Thyroid gland (tissue), 4 donors: ENCODE measurements around the gene PGAP2. TPM values are rescaled to one million over a fixed set of nuclear protein-coding genes. Genes with fewer than 3 reads are reported as not detected.

ENCODE experiments used
- DNase-seq, 2 donors: peaks; one replicate each; pipeline ENCODE4 v3.0.0-alpha.2; 2019
- H3K27ac ChIP-seq, 3 donors: fragments of 200-600 bp; sonication (generic); 1 replicate in 2 of 3; 2 replicates in 1 of 3; pipeline ENCODE4 v1.5.1; 2016 to 2019; ENCODE audit warnings: mild to moderate bottlenecking in 1 of 3, moderate library complexity in 1 of 3
- H3K27me3 ChIP-seq: fragments of 200-600 bp; sonication (generic); one replicate; pipeline ENCODE4 v1.5.1; 2019
- H3K36me3 ChIP-seq, 2 donors: fragments of 200-600 bp; sonication (generic); one replicate each; pipeline ENCODE4 v1.5.1; 2016 to 2019
- H3K4me1 ChIP-seq, 2 donors: fragments of 200-600 bp; sonication (generic); one replicate each; pipeline ENCODE4 v1.5.1; 2017 to 2019
- H3K4me3 ChIP-seq, 3 donors: fragments of 200-600 bp; sonication (generic); replicated peaks in 1 of 3; 1 replicate in 2 of 3; 2 replicates in 1 of 3; pipeline ENCODE4 v1.5.1; 2016; ENCODE audit warnings: mild to moderate bottlenecking in 1 of 3
- H3K9me3 ChIP-seq: fragments of 200-600 bp; sonication (generic); one replicate; pipeline ENCODE4 v1.5.1; 2017
- CTCF ChIP-seq, 6 experiments: fragments of 200-600 bp in 3 of 6; fragments of 450-650 bp in 3 of 6; sonication (generic) in 3 of 6; IDR thresholded peaks; one replicate each; pipeline ENCODE4 v1.5.1; 2016 to 2019; ENCODE audit warnings: antibody characterized with exemption in 6 of 6, mild to moderate bottlenecking in 2 of 6, inconsistent platforms in 1 of 6, moderate library complexity in 1 of 6
- POLR2A ChIP-seq, 2 donors: fragments of 450-650 bp; IDR thresholded peaks; one replicate each; pipeline ENCODE4 v1.6.1; 2017; ENCODE audit warnings: antibody characterized with exemption in 2 of 2, mild to moderate bottlenecking in 2 of 2, moderate library complexity in 1 of 2
- WGBS, 2 donors: methylation state at CpG; one replicate each; pipeline ENCODE4 v1.1.5; 2017; 5-methylcytosine and 5-hydroxymethylcytosine counted together
- intact Hi-C: fragments of 100-400 bp; cut with DNase I; formaldehyde crosslinking; loops from one replicate; pipeline ENCODE4 v1.15.1; 2023
- total RNA-seq, 4 donors: library from RNA; depleted of rRNA; stranded (reverse); fragments of >200 nt; gene quantifications; one replicate each; pipeline ENCODE4 v1.2.3, GENCODE V29; 2016

Gene PGAP2
- total RNA-seq, 4 donors from 2014 or later, result 24.6 to 36.5 (median 30.5) TPM

GRCh38 chr11:3835751-3836150 is 27.4 kb downstream of the PGAP2 start:
- H3K9me3 ChIP-seq, result no peaks in the 10 kb centered on the region
- H3K36me3 ChIP-seq, result no peaks in the 10 kb centered on the region
- H3K4me3 ChIP-seq, result no peak overlapping the region
- H3K4me1 ChIP-seq, result peaks cover 0 to 38% of the 10 kb centered on the region in 2 donors
- WGBS, 2 donors, result 79 to 80% methylated on average over 4 of the region's 4 CpGs
- no peaks in the 10 kb centered on the region for H3K27me3 ChIP-seq
- no peak for TF ChIP-seq CTCF (IDR thresholded peaks at IDR 0.05)
- no peak for DNase-seq
- H3K27ac ChIP-seq, result no peak overlapping the region
- intact Hi-C loops, result no loop called here

GRCh38 chr11:3836903-3837302 is 28.5 kb downstream of the PGAP2 start:
- no peaks in the 10 kb centered on the region for H3K9me3 ChIP-seq
- no peak for DNase-seq
- no peaks in the 10 kb centered on the region for H3K27me3 ChIP-seq
- H3K27ac ChIP-seq, result no peak overlapping the region
- TF ChIP-seq CTCF (IDR thresholded peaks at IDR 0.05) (no peak), POLR2A (IDR thresholded peaks at IDR 0.05) (no peak)
- H3K36me3 ChIP-seq, result no peaks in the 10 kb centered on the region
- H3K4me1 ChIP-seq, result peaks cover 0 to 40% of the 10 kb centered on the region in 2 donors
- intact Hi-C loops, result no loop called here
- H3K4me3 ChIP-seq, result no peak overlapping the region
- WGBS, 2 donors, result 73 to 81% methylated on average over 3 to 5 of the region's 5 CpGs

DNA sequence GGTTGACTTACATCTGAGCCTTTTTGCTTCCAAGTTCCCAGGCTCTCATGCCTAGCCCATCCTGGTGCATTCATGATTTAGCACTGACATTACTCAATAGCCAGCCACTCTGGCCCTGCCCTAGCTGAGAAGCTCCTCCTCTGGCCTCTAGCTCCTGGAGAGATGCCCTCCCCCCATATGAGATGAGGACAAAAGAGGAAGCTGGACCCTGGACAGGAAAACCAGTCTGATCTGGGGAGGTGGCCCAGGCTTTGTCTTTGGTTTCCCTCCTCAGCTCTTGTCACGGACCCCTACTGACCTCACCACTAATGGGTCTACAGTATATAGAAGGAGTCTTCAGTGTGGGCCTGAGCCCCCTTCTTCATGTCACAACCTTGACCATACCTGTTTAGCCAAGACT is 29.4 kb downstream of the PGAP2 start:
- Histone ChIP-seq H3K27me3 (no peaks in the 10 kb centered on the region), H3K4me1 (peaks cover 0 to 38% of the 10 kb centered on the region in 2 donors), H3K36me3 (no peaks in the 10 kb centered on the region), H3K4me3 (no peak overlapping the region), H3K9me3 (no peaks in the 10 kb centered on the region), H3K27ac (no peak overlapping the region)
- DNase-seq, result no peak
- intact Hi-C loops, result no loop called here
- WGBS, 2 donors, result 67 to 68% methylated on average over 1 of the region's 1 CpG
- TF ChIP-seq CTCF (IDR thresholded peaks at IDR 0.05) (no peak), POLR2A (IDR thresholded peaks at IDR 0.05) (no peak)

- no peak for DNase-seq
- H3K27ac ChIP-seq, result no peak overlapping the region
- H3K36me3 ChIP-seq, result no peaks in the 10 kb centered on the region
- 85 to 90% methylated on average over 2 of the region's 2 CpGs for WGBS, 2 donors
- intact Hi-C loops, result no loop called here
- no peaks in the 10 kb centered on the region for H3K27me3 ChIP-seq
- H3K9me3 ChIP-seq, result no peaks in the 10 kb centered on the region
- TF ChIP-seq CTCF (IDR thresholded peaks at IDR 0.05) (no peak), POLR2A (IDR thresholded peaks at IDR 0.05) (no peak)
- H3K4me1 ChIP-seq, result peaks cover 0 to 32% of the 10 kb centered on the region in 2 donors
- no peak overlapping the region for H3K4me3 ChIP-seq
These were observed 30.1 kb downstream of the PGAP2 start for GRCh38 chr11:3838504-3838903.

DNA sequence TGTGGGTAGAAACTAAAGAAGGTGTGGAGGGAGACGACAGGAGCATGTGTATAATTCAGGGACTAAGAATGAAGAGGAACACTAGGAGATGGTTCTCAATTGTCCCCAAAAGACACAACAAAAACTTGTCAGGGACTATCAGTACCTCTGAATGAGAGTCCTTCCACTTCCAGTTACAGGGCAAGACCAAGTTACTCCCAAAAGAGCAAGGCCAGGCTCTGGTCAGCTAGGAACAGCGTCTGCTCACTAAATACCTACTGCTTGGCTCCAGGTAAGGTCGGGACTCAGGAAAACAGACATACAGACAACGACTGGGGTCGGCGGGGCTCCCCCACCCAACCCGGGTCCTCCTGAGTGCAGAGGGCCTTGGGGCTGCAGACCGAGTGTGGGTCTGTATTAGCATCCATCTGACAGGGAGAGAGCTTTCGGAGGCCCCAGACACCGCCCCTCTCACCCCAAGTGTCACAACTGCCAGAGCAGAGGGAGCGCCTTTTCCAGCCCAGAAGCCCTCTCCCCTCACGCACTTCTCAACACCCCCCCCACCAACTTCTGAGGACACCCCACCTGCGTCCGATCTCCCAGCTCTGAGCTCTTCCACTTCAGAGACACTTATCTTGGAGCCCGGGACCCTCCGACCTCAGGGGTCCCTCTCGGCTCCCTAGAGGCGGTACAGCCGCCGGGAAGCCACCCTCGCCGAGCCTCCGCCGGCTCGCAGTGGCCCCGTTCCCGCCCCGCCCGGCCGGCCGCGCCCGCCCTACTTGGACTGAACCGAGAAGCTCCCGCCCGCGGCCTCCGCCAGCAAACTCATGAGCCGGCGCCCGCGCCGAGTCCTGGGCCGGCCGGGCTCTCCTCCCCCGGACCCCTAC is 31.9 kb downstream of the PGAP2 start:
- intact Hi-C loops, result no loop called here
- Histone ChIP-seq H3K27ac (peak overlapping the region; percentile 96 to 99 (median 97)), H3K4me1 (peaks cover 0 to 20% of the 10 kb centered on the region in 2 donors), H3K9me3 (no peaks in the 10 kb centered on the region), H3K27me3 (no peaks in the 10 kb centered on the region), H3K4me3 (peak overlapping the region; percentile 53 to 99 (median 66)), H3K36me3 (no peaks in the 10 kb centered on the region)
- no peak for DNase-seq
- TF ChIP-seq POLR2A (IDR thresholded peaks at IDR 0.05) (peak in 1 of 2 donors; percentile 42), CTCF (IDR thresholded peaks at IDR 0.05) (no peak)
- WGBS, 2 donors, result 4 to 7% methylated on average over 16 to 18 of the region's 46 CpGs
